NT2/D1 (cell line): ENCODE data around the gene NCAPG2.
"Not testable (repeated sequence)": the region's sequence is repeated elsewhere in the genome, so short reads cannot be mapped to it uniquely, and the experiment has no call there.

Experiments
- DNase-seq: peaks from one replicate; pipeline ENCODE4 v3.0.0-alpha.2; 2011; ENCODE audit warnings: low read depth, low spot score
- H3K27me3 ChIP-seq: 2 replicates; pipeline ENCODE4 v1.6.0; 2011; ENCODE audit warnings: mild to moderate bottlenecking; ENCODE audit not compliant: insufficient read length, insufficient read depth
- H3K36me3 ChIP-seq: 2 replicates; pipeline ENCODE4 v1.6.1; 2011; ENCODE audit warnings: mild to moderate bottlenecking, low read length, mixed read lengths; ENCODE audit not compliant: insufficient read depth, insufficient read length
- H3K4me1 ChIP-seq: 2 replicates; pipeline ENCODE4 v1.5.1; 2011; ENCODE audit not compliant: insufficient read depth, insufficient read length
- H3K4me3 ChIP-seq: 2 replicates; pipeline ENCODE4 v1.5.1; 2011; ENCODE audit warnings: low read depth; ENCODE audit not compliant: insufficient read length
- H3K9ac ChIP-seq: 2 replicates; pipeline ENCODE4 v1.6.0; 2011; ENCODE audit warnings: low read depth; ENCODE audit not compliant: insufficient read length
- H3K9me3 ChIP-seq: 2 replicates; pipeline ENCODE4 v1.5.1; 2011; ENCODE audit warnings: mild to moderate bottlenecking, low read length; ENCODE audit not compliant: insufficient read depth
- SUZ12 ChIP-seq: IDR thresholded peaks from 2 replicates; pipeline ENCODE4 v1.6.1; 2011; ENCODE audit not compliant: insufficient read length, insufficient read depth; ENCODE audit errors: extremely low read depth
- YY1 ChIP-seq: IDR thresholded peaks from 2 replicates; pipeline ENCODE4 v1.6.1; 2011; ENCODE audit not compliant: insufficient read length, insufficient read depth
- ZNF274 ChIP-seq: IDR thresholded peaks from 2 replicates; pipeline ENCODE4 v1.6.1; 2011; ENCODE audit warnings: mild to moderate bottlenecking, low read depth, low read length

NCAPG2 gene

DNA sequence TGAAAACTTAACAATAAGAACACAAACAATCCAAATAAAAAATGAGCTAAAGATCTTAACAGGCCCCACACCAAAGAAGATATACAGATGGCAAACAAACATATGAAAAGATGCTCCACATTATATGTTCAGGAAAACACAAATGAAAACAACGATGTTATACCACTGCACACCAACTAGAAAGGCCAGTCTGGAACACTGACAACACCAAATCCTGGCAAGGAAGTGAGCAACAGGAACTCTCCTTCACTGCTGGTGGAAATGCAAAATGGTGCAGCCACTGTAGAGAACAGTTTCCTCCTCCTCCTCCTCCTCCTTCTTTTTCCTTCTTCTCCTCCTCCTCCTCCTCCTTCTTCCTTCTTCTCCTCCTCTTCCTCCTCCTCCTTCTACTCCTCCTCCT, 12.2 kb upstream of the NCAPG2 start:
- no peak for DNase-seq
- no peak for TF ChIP-seq ZNF274
- TF ChIP-seq SUZ12: no peak
- no peak overlapping the region for H3K9ac ChIP-seq
- H3K36me3 ChIP-seq: no peaks in the 10 kb centered on the region
- H3K27me3 ChIP-seq: peaks cover 39% of the 10 kb centered on the region
- H3K9me3 ChIP-seq: no peaks in the 10 kb centered on the region
- no peak overlapping the region for H3K4me3 ChIP-seq
- H3K4me1 ChIP-seq: no peaks in the 10 kb centered on the region

DNA sequence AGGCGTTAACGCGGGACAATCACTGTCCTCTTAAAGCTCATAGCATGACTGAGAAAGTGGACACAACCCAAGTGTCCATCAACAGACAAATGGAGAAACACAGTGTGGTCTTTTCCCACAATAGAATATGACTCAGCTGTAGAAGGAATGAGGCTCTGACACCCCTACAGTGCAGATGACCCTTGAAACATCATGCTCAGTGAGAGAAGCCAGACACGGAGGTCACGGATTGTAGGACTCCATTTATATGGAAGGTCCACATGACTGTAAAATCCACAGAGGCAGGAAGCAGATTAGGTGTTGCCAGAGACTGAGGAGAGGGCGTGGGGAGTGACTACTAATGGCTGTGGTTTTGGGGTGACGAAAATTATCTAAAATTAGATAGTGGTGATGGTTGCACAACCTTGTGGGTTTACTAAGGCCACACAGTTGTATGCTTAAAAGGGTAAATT, 6.1 kb upstream of the NCAPG2 start:
- H3K36me3 ChIP-seq: no peaks in the 10 kb centered on the region
- peaks cover 11% of the 10 kb centered on the region; the same call in 1 of the 2 replicates for H3K9me3 ChIP-seq
- no peak overlapping the region for H3K4me3 ChIP-seq
- no peak for TF ChIP-seq YY1
- TF ChIP-seq SUZ12: no peak
- H3K4me1 ChIP-seq: no peaks in the 10 kb centered on the region
- H3K27me3 ChIP-seq: no peaks in the 10 kb centered on the region
- DNase-seq: no peak
- H3K9ac ChIP-seq: no peak overlapping the region

GRCh38 chr7:158707610-158708009, 3.0 kb upstream of the NCAPG2 start:
- H3K27me3 ChIP-seq: no peaks in the 10 kb centered on the region
- H3K9me3 ChIP-seq: peaks cover 11% of the 10 kb centered on the region; the same call in 1 of the 2 replicates
- DNase-seq: no peak
- H3K9ac ChIP-seq: no peak overlapping the region
- TF ChIP-seq YY1 (no peak), SUZ12 (no peak), ZNF274 (no peak)
- peaks cover 4% of the 10 kb centered on the region for H3K36me3 ChIP-seq
- H3K4me1 ChIP-seq: peaks cover 2% of the 10 kb centered on the region
- H3K4me3 ChIP-seq: no peak overlapping the region

- H3K27me3 ChIP-seq: no peaks in the 10 kb centered on the region
- H3K4me3 ChIP-seq: no peak overlapping the region
- no peak for DNase-seq
- no peak overlapping the region for H3K9ac ChIP-seq
- TF ChIP-seq SUZ12 (no peak), YY1 (no peak), ZNF274 (no peak)
- peaks cover 4% of the 10 kb centered on the region for H3K36me3 ChIP-seq
- peaks cover 11% of the 10 kb centered on the region; the same call in 1 of the 2 replicates for H3K9me3 ChIP-seq
- peaks cover 4% of the 10 kb centered on the region for H3K4me1 ChIP-seq
Measured at GRCh38 chr7:158706710-158707590, 2.3 kb upstream of the NCAPG2 start.

DNA sequence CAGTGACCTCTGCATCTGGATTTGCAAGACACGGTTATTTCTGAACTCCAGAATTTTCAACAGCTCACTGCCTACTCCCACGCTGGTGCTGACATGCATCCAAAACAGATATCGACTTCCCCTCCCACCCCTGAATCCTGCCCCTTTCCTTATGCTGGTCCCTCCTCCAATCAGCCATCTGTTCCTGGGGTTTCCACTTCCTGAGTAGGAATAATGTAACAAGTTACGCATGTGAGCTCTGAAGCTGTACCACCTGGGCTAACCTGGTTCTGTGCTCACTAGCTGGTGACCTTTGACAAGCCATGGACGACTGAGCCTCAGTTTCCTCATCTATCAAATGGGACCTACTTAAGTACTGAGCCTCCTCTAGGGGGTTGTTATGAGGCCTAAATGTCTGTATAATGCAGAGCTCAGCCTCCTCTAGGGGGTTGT, 1.7 kb upstream of the NCAPG2 start:
- TF ChIP-seq YY1 (no peak), SUZ12 (no peak), ZNF274 (no peak)
- Histone ChIP-seq H3K9me3 (peaks cover 11% of the 10 kb centered on the region; the same call in 1 of the 2 replicates), H3K36me3 (peaks cover 10% of the 10 kb centered on the region), H3K9ac (no peak overlapping the region), H3K27me3 (no peaks in the 10 kb centered on the region), H3K4me3 (no peak overlapping the region), H3K4me1 (peaks cover 4% of the 10 kb centered on the region)
- DNase-seq: no peak

DNA sequence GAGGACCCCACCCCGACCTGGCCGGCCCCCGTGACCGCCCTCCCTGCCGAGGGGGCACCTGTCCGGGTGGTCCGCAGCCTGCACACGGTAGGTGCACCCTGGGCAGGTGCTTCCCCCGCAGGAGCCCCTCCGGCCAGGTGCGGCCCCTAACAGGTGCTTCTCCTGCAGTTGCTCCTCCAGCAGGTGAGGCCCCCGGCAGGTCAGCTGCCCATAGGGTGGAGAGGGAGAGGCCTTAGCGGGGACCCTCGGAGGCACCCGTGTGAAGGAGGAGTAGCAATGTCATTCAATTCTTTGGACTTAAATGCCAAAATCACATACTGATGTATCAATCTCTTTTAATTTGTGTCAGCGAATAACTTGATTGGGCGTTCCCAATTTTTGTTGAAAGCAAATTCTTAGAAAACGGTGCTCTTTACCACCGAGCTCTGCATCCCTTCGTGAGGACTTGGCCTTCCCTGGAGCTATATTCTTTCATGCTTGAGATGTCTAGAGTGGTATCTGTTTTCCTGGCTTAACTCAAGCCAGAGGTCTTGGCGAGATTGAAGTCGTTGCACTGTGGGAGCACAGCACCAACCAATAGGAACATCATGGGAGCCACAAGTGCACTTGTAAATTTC, 738 bp upstream of the NCAPG2 start:
- no peaks in the 10 kb centered on the region for H3K27me3 ChIP-seq
- peaks cover 4% of the 10 kb centered on the region for H3K4me1 ChIP-seq
- H3K4me3 ChIP-seq: peak overlapping the region; percentile 59
- TF ChIP-seq YY1 (no peak), SUZ12 (no peak), ZNF274 (no peak)
- peak overlapping the region; percentile 64 for H3K9ac ChIP-seq
- DNase-seq: no peak
- peaks cover 18% of the 10 kb centered on the region for H3K36me3 ChIP-seq
- H3K9me3 ChIP-seq: peaks cover 11% of the 10 kb centered on the region; the same call in 1 of the 2 replicates

GRCh38 chr7:158703679-158704523, 703 bp downstream of the NCAPG2 start:
- not testable (repeated sequence) for H3K4me1 ChIP-seq, H3K27me3 ChIP-seq, DNase-seq
- Histone ChIP-seq H3K36me3 (peaks cover 31% of the 10 kb centered on the region), H3K4me3 (peak overlapping the region; percentile 96), H3K9me3 (peaks cover 11% of the 10 kb centered on the region; the same call in 1 of the 2 replicates), H3K9ac (peak overlapping the region; percentile 97)
